ENCODE data around the gene SLC30A10.

DNA sequence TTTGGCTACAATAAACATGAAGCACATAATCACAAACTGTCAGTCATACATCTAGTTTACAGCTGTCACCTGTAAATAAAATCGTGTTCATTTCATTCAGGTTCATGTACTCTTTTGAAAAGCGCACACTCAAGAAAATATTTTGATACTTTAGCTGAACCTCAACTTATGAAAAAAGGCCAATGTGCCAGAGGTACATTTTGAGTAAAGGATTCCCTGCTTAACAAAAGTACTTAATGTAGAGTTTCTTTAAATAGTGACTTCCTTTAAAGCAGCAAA lies 37.7 kb upstream of the SLC30A10 start:
- no peak for TF ChIP-seq POLR2A (IDR thresholded peaks at IDR 0.05)
- no peak for TF ChIP-seq CTCF (IDR thresholded peaks at IDR 0.05)
